ENCODE measurements around the gene ANXA2R.

DNA sequence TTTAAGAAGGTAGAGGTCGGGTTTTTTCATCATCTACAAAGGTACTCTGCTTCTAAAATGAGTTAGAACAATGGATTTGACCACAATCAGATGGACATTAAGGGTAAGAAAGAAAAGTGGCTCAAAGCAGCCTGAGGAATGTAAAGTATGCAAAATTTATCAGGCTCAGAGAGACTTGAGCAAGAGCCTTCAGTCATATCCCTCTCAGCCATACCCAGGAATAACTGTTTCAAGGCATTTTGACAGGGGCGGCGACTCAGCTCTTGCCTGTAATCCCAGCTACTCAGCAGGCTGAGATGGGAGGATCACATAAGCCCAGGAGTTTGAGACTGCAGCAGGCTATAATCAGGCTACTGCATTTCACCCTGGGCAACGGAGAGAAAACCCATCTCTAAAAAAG, 38.8 kb upstream of the ANXA2R start:
- TF ChIP-seq POLR2A (IDR thresholded peaks at IDR 0.05), result no peak
- TF ChIP-seq, protein P1, sequence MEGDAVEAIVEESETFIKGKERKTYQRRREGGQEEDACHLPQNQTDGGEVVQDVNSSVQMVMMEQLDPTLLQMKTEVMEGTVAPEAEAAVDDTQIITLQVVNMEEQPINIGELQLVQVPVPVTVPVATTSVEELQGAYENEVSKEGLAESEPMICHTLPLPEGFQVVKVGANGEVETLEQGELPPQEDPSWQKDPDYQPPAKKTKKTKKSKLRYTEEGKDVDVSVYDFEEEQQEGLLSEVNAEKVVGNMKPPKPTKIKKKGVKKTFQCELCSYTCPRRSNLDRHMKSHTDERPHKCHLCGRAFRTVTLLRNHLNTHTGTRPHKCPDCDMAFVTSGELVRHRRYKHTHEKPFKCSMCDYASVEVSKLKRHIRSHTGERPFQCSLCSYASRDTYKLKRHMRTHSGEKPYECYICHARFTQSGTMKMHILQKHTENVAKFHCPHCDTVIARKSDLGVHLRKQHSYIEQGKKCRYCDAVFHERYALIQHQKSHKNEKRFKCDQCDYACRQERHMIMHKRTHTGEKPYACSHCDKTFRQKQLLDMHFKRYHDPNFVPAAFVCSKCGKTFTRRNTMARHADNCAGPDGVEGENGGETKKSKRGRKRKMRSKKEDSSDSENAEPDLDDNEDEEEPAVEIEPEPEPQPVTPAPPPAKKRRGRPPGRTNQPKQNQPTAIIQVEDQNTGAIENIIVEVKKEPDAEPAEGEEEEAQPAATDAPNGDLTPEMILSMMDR (IDR thresholded peaks at IDR 0.05 in 8 of 11, conservative IDR thresholded peaks at IDR 0.05 in 3 of 11), result no peak
- TF ChIP-seq POLR2AphosphoS5 (IDR thresholded peaks at IDR 0.05), result no peak

All from spleen (tissue), 7 donors.